GM18499 (cell line): ENCODE results near the gene IQCE.
"Not testable (repeated sequence)": the region's sequence is repeated elsewhere in the genome, so short reads cannot be mapped to it uniquely, and the experiment has no call there.

Experiments used
- ATAC-seq: cut with Tn5 transposase; IDR thresholded peaks from one replicate; pipeline ENCODE4 v1.9.1; 2021; ENCODE audit warnings: moderate number of reproducible peaks; ENCODE audit not compliant: insufficient read depth, unreplicated experiment

IQCE gene

GRCh38 chr7:2596464-2597272, 37.9 kb downstream of the IQCE start:
- no peak for ATAC-seq

DNA sequence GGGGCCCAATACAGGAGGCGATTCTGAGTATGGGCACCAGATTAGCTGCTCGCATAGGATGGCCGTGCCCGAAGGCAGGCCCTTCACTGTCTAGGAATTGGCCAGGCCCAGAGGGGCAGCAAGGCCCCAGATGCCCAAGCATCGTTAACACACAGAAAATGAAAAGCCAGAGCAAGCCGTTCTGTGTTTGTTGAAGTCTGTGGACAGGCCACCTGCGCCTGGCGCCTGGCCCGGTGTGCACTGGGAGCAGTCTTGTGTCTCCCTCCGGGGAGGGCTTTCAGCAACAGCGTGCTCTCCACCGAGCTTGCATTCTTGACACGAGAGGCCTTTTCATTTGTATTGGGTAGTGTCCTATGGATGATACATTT, 38.5 kb downstream of the IQCE start:
- no peak for ATAC-seq

DNA sequence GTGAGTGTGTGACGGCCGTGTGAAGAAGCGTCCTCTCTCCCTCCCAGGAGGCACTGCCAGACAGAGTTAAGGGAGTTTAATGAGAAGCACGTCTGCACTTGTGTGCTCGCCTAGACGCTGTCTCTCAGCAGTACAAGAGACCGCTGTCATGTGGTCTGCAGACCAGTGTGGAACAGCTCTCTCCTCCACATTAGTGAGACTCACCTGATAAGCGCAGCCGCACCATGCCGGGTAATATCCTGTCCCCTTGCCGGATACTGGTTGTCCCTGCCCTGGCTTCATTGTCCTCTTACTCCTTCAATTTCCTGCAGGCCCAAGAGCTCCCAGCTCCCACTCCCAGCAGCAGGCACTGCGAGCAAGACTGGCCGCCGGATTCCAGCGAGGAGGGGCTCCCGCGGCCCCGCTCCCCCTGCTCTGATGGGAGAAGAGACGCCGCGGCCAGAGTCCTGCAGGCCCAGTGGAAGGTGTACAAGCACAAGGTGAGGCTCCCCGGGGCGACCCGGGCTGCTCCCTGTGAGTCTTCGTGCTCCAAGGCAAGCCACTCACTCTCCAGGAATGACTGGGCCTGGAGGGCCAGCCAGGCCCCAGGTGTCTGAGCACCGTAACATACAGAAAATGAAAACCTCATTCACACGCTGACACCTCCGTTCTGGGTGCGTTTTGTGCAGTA, 39.5 kb downstream of the IQCE start:
- ATAC-seq: no peak

- ATAC-seq: no peak
These were observed 42.3 kb downstream of the IQCE start for GRCh38 chr7:2601065-2601464.

GRCh38 chr7:2601907-2602306, 43.1 kb downstream of the IQCE start:
- no peak for ATAC-seq

- no peak for ATAC-seq
These were observed 43.7 kb downstream of the IQCE start for GRCh38 chr7:2602406-2603043.

DNA sequence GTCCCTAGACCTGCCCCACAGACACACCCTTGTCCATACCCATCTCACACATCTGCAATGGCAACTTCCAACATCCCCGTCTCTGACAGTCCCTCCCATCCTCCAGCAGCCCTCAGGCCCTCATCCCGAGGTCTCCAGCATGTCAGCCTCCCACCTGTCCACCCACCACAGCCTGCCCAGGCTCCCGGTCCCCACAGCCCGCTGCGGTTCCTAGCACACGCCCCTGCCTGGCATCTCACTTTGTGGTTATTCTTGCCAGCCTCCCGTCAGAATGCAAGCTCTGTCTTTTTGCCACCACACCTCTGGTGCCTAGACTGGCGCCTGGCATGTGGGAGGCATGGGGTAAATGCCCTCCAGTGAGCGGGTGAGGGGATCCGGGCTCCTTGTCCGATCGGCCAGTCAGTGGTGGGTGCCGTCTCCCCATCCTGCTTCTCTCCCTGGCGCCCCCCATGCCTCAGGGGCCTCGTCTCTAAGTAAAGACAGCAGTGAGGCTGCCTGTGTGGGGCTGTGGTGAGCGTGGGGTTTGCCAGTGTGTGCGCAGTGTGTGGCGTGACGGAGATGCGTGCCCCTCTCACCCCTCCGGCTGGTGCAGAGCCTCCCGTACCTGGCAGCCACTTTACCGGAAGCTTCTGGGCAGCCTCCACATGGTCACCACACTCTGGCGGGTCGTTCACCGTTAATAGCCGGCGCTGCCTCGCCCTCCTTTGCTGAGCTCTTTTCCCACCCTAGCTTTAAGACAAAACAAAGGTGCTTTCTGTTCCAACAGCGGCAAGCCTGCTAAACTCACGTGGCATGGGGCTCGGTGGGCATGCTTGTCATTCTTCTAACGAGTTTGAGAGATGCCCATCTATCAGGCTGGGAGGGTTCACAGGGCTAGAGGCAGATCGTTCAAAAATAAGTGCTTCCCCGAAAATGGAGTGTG, 44.5 kb downstream of the IQCE start:
- no peak for ATAC-seq

- ATAC-seq: no peak
These were observed 45.9 kb downstream of the IQCE start for GRCh38 chr7:2604608-2605174.

DNA sequence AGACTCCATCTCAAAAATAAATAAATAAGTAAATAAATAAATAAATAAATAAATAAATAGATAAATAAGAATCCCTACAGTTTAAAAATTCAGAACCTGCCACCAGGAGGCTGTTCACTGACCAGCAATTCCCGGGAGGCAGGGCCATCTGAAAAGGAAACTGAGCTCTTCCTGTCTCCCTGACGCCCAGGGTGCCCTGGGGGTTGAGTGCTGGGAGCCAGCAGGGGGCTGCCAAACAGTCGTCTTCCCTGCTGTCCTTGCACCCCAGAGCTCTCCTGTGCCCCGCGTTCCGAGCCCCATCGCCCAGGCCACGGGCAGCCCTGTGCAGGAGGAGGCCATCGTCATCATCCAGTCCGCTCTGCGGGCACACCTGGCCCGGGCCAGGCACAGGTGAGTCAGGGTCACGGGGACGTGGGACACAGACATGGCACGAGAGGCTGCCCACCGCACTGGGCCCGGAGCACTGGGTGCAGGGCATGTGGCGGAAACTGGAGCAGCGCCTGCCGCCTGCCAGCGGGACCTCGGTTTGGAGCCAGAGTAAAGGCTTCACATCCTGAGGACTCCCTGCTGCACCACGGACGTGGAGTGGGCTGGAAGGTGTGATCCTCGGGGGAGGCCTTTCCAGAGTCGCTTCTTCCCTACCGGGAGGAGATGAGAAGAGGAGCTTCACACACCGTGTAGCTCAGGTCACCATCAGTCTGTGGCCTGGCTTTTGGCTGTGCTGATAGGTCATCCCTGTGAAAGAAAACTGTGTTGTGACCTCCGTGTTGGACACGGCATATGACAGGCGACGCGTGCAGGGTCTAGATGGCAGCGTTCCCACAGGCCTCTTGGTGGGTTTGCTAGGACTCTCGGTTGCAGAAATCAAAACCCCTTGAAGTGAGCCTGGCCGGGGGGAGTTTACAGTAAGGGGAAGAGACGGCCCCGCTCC, 47.1 kb downstream of the IQCE start:
- no peak for ATAC-seq

DNA sequence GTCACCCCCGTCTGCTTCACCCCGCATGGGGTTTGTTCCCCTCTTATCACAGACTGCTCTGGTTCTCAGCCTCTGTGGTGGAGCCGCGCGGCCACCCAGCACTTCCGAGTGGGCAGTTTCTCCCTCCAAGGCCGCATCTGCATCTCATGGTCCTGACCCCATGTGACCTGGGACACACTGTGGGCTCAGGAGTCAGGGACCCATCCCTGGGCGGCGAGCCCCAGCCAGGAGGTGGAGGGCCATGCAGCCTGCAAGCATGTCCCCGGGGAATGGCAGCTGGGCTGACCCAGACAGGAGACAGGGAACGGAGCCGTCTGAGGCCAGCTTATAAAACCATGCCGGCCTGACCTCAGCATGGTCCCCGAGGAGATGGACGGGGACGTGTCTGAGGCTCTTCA, 47.8 kb downstream of the IQCE start:
- ATAC-seq: no peak

- no peak for ATAC-seq
These were observed 48.5 kb downstream of the IQCE start for GRCh38 chr7:2607122-2607922.

- no peak for ATAC-seq
These were observed 49.4 kb downstream of the IQCE start for GRCh38 chr7:2607923-2608904.

DNA sequence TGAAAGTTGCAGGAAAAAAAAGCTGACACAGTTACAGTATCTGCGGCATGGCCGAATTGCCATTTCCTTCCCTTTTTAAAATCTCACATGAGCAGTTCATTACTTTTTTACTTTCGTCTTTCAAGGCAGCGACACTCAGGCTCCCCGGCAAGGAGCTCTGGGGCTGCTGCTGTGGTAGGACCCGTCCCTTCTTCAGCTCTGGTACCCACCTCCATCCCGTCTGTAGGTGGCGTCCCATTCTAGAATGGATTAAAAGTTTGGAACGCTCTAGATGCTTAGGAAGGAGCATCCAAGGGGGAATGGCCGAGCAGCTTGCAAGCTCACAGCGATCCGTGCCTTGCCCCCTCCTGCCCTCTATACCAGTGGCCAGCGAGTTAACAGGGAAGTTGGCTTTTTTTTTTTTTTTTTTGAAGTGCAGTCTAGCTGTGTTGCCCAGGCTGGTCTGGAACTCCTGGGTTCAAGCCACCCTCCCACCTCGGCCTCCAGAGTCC, 50.2 kb downstream of the IQCE start:
- ATAC-seq: no peak

- ATAC-seq: not testable (repeated sequence)
These were observed 50.9 kb downstream of the IQCE start for GRCh38 chr7:2609646-2610045.

DNA sequence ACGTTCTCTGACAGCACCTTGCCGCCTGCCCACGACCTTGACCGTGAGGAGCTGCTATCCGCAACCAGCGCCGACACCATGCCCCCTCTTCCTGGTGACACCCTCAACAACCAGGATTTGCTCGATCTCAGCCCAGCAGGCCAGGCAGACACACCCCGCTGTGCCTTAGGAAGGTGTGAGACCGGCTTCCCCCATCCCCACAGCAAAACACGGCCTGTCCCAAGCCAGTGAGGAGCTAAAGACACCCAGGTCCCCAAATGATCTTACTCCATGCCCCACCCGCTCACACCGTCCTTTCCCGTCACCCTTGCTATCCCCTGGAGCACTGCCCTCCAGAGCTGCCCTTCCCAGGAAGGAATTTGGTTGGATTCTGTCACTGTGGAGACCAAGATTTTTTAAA, 51.7 kb downstream of the IQCE start:
- no peak for ATAC-seq

GRCh38 chr7:2610898-2611297, 52.1 kb downstream of the IQCE start:
- ATAC-seq: no peak

DNA sequence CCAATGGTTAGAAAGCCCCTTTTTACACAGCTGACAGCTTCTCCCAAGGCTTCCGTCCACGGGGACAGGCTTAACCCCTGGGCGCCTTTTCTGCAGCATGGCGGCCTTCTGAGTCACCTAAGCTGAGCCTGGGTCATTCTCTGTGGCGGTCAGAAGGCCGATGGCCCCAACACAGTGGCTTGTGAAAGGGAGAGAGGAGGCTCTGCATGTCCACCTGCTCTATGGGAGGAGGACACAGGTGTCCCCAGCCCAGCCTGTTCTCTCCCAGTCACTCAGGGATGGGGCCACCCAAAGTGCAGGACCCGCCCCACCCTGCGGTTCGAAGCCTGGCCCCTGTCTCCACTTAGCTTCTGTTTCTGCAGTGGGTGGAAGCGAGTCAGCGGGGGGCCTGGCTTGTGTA, 52.6 kb downstream of the IQCE start:
- no peak for ATAC-seq
